NCI-H128 (cell line): ENCODE data around the gene ELAVL4.

ENCODE experiments used
- DNase-seq: peaks from one replicate; lab custom pipeline; 2025; ENCODE audit not compliant: unreplicated experiment; lab: John Stamatoyannopoulos, UW

The ELAVL4 gene

DNA sequence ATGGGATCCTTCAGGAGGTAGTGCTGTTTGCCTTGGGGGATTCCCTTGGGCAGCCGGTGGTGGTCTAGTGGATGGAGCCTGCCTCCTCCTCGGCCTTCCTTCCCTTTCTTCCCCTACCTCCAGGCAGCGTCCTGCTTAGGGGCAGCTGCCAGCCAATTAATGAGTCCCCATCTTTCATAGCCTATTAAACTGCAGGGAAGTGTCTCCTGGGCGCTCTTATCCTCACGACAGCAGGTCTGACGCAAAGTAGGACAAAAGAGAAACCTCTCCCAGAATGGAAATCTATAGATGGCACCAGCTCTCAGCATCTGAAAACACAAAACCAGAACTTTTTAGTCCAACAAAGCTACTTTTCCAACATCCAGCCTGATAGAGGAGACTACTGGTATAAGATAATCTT lies 69.3 kb downstream of the ELAVL4 start:
- no peak for DNase-seq

DNA sequence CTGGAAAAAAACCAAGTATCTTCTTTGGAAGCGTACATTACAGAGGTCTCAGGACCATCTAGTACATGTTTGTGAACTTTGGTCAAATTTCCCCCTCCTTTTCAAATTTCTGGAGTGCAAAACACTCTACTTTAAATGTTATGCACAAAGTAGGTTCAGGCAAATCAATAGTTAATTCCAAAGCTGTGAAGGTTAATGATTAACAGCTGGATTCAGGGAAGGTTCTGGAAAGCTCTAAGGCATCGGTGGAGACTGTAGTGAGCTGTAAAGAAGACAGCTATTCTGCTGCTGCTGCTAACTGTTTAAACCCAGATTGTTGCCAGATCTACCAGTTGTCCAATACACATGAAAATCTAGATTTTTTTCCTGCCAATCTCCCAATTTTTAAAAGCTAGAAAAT lies 70.9 kb downstream of the ELAVL4 start:
- no peak for DNase-seq

DNA sequence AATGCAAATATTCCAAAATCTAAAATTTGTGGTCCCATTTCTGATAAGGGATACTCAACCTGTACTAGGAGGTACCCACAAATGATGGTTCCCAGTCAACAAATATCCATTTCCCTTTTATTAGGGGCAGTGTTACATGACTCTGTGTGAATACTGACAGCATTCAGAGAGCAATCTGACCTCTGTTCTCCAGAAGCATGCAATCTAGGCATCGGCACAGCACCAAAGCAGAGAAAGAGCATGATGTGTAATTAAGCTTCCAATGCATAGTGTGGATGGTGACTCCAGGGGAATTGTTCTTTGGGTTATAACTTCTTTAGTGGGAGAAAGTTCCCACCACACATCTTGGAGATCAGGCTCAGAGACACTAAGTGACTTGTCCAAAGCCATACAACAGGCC lies 71.6 kb downstream of the ELAVL4 start:
- no peak for DNase-seq

DNA sequence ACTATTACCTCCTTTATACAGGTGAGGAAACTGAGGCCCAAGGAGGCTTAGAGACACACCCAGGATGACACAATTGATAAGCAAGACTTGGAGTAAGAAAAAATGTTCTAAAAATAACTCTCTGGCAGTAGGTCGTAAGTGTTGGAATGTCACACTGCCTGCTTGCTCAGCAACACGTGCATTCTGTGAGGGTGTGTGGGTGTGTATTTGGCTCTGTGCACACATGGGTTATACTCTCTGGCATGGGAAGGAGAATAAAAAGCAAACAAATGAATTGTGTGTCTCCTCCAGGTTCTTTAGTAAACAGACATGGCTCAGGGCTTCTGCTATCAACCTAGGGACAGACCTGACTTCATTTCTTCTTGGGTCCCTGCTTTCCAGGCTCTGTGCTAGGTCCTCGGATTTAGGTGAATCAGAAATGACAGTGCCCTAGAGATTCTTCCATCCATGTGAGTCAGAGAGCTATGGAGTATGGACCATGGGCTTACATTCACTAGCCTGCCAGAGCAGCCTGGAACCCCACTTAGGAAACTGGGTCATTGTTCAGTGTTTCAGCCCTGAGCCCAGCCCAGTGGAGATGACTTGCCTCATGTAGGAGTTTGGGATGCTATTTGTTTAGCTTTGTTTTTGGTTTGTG lies 72.4 kb downstream of the ELAVL4 start:
- DNase-seq, result no peak

DNA sequence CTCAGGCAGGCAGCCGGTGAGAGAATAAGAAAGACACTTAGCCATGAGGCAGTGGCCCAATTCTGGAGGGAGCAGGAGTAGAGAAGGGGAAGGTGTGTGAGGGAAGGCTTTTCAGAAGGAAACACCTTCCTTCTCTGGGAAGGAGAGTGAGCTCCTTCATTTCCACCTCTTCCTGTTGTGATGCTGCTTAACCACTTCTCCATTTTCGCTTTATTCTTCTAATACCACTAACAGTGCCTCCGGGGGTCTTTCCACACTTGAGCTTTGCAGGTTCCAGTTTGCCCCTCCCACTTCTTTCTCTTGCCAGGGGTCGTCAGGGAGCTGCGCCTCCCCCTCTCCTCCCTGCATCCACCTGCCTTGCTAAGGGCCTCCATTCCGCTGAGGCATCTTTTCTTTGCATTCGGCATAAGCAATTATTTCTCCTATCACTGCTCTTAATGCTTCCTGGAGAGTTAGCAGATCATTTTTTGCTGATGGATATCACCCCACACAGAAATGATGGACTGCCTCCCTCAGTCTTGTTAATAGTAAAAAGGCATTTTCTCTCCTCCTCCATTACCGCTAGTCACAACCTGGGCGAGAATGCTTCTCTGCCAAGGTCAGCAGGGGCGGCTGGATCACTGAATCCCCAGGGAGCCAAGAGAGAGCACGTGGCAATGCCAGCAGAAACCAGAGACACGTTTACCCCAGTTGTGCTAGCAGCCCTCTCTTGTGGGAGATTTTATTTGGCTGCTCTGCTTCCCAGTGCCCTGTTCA lies 74.8 kb downstream of the ELAVL4 start:
- peak; percentile 18 for DNase-seq

DNA sequence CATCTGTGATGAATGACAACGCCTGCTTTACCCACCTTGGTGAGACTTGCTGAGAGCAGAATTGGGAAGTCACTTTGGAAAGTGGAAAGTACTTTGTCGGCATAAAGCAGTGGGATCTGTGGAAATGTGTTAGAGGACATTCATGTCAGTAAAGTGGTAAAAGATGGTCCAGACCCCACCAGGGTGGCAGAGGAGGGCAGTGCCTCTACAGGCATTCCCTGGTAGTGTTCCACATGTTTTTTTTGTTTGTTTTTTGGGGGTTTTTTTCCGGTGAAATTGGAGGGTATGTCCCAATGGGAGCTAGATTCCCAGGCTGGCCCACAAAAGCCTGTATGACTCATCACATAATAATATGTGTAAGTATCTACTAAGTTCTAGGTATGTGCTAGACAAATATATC lies 80.6 kb downstream of the ELAVL4 start:
- DNase-seq, result no peak

DNA sequence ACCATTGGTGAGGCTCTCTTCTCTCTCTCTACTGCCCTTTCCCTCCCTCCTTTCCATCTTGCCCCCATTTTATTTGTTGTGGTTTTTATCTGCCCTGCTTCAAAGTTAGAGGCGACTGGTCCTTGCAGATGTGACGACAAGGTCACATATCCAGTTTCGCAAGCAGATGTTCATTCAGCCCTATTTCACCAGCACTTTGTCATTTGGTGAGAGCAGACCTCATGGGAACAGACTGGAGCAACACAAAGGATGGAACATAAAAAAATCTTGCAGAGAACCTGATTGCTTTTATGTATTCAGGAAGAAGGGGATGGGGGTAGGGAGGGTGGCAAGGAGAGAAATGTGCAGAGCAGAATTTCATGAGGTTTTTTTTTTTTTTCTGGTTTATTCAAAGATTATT lies 84.3 kb downstream of the ELAVL4 start:
- peak; percentile 41 for DNase-seq

DNA sequence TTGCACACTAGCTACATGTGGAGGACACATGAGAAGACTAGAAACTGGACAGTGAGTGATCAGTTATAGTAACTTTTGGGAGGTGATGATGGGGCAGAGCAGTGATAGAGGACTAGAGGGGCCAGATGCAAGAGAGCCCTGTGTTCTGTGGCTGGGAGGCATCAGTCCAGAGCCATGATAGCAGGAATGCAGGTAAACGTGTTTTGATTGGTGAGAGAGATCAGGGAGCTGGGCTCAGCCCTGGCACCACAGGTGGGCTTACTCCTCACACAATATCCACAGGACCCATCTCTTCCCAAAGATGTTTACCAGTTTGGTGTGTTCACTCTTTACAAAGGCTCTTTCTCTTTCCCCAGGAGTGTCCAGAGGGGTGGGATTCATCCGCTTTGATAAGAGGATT lies 86.5 kb downstream of the ELAVL4 start:
- DNase-seq, result no peak

DNA sequence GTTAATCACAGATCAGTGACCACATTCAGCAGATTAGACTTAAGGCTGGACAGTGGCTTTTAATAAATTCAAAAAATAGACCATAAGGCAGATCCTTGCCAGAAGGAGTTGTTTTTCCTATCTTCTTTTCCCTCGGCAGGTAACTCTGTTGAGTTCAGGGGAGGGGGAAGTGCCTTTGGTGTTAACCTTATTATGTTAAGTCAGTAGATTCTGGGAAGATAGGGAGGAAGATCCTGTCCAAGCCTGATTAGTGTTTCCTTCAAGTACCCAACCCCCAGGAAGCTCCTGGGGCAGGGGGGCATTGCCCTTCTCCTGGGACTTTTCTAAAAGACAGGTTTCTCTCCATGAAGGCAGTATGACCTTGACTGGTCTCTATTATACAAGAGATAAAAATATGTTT lies 87.4 kb downstream of the ELAVL4 start:
- DNase-seq, result no peak

DNA sequence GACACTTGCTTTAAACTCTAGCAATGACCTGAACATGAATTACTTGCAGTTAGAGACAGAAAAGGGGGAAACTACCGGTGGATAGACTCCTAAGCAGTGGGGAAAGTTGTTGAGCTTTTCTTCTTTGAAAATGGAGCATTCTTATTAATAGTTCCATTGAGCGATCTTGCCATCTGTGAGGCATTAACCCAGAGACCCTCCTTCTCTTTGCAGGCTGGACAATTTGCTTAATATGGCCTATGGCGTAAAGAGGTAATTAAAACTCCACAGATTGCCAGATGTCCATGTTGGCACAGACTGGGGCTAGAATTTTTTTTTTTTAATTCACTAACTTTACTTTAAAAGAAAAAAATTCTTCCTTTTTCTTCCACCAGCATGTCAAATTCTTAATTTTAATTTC lies 88.5 kb downstream of the ELAVL4 start:
- DNase-seq, result no peak

DNA sequence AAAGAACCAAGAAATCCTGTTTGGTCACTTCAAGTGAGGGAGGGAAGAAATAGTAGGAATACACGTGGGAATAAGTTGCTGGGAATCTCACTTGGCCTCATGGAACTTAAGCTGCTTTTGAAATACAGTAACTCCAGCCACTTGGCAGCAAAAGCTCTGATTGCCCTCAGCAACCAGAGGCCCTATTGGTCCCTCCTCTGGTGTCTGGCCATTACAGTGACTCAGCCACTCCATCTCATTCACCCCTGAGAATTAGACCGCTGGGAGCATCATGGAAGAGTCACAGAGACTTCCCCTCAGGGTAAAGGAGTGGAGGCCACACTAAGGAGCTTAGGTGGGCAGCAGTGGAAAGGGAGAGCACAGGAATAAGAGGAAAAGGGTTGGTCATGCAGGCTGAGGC lies 99.6 kb downstream of the ELAVL4 start:
- no peak for DNase-seq

DNA sequence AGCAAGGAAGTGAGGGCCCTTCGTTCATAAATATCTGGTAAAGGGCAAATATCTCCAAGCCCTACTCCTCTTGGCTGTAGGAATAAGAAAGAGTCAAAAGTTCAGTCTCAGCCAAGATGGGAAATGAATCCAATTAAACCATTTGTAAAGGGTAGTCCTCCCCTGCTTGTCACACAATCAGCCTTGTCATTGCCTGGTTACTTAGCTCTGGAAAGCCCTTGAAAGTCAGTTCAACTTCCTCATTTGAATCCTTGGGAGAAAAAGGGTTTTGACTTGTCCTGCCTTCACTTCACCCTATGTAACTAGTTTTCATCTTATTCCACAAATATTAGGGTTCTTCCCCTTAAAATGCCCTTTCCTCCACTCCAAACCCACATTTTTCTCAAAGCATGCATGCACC lies 100.0 kb downstream of the ELAVL4 start:
- DNase-seq, result no peak

DNA sequence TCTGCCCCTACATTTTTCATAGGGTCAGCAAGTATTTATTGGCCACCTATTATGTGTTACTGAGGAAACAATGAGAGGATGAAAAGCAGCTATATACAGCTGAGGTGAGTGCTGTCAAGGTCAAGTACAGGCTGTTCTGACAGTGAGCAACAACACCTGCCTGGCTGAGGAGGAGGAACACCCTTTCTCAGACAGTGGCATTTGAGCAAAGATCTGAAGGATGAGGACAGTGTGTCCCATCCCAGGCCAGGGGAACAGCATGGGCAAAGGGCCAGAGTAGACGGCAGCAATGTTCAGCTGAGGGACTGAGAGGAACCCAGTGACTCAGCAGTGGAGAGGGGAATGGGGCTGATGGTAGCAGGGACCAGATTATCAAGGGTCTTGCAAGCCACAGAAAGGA lies 101.0 kb downstream of the ELAVL4 start:
- DNase-seq, result no peak

DNA sequence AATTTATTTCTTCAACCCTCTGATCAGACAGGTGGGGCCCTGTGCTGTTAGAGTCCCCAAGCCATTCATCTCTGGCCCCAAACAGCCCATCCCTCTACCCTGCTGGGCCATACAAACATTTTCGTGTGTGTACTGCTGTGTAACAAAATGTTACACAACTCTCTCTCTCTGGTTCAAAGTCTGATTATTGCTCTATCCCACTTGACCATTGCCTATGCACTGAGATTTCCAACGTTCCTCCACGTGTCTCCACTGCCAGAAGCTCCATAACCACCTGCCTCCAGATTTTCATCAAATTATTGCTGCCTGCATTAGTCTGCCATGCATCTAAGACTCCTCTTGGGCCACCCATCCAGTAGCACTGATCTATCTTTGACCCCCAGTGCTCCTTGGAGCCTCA lies 104.8 kb downstream of the ELAVL4 start:
- DNase-seq, result no peak

DNA sequence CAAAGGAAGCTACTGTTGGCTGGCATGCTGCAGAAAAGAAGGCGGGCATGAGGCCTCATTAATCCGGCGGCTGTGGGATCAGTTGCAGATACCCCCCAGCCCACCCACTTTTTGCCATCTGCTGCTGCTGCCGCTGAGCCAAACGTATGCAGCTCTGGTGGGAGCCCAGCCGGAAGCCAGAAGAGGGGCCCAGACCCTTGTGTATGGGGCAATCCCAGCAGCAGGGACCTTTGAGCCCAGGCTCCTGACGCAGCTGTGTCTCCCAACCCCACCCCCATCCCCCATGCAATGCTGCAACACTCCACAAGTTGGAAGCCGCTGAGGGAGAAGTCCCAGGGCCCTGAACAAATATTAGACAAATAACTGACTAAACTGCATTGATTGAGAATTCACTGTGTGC lies 106.0 kb downstream of the ELAVL4 start:
- no peak for DNase-seq

DNA sequence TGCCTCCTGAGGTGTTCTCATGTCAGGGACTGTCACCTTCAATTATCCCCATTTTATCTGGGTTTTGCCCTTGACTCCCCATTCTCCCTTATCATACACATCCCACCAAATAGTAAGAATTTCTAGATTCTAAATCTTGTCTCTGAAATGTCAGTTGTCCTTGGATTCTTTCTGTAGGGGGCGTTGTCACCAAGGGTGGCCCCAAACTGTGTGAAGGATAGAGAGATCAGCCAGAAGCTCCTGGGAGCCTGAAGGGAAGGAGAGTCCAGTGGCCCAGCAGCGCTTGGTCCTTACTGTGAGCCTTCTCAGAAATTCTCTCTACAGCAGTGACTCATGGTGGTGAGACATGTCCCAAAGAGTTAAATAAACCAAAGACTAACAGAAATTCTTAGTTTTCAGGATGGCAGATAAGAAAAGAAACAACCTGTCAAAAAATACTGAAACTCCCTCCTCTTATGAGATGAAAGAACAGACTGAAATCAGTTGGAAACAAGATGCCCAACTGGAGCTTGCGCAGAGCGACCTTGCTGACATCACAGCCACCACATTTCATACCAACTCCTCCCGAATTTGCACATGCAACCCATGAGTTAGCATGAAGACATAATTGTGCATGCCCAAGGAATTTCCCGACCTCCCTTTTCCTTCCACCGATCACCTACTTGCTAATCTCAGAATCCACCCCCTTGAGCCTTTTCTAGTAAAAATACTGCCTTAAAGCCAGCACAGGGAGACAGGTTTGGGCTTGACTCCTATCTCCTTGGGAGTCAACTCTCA lies 109.8 kb downstream of the ELAVL4 start:
- no peak for DNase-seq

DNA sequence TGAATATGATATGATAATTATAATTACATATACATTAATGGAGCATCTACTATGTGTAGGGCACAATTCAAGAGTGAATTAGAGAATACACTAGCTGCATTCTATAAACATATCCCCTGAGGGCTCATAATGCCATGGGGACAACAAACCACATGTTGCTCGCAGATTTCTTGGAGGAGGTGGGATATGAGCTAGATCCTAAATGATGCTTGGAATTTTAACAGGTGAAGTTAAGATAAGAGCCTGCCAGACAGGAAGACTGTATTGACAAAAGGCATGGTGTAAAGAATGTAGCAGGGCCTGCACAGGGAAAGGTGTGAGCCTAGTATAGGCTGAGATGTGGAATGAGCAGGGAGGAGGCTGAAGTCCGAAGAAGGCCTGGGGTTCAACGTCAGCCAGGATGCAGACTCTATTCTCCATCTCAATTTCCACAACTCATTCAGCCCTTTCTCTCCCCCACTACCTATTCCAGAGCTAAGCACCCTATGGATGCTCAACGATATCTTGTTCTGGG lies 120.2 kb downstream of the ELAVL4 start:
- no peak for DNase-seq

DNA sequence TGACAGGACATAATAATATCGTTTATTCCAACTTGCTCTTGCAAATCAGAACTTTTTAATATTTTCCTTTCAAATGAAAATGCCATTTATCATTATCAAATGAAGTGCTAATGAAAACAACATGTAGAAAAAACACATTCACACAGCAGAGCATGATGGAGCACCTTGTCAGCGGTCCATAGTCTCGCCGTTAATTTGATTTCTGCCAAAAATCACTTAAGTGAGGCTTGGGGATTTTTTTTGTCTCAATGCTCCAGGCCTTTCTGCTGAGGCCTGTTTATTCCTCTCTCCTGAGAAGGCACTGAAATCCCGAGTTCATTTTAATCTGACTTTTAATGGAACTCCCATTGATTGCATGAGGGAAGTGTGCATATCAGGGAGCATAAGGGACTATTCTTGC lies 122.5 kb downstream of the ELAVL4 start:
- DNase-seq, result no peak

DNA sequence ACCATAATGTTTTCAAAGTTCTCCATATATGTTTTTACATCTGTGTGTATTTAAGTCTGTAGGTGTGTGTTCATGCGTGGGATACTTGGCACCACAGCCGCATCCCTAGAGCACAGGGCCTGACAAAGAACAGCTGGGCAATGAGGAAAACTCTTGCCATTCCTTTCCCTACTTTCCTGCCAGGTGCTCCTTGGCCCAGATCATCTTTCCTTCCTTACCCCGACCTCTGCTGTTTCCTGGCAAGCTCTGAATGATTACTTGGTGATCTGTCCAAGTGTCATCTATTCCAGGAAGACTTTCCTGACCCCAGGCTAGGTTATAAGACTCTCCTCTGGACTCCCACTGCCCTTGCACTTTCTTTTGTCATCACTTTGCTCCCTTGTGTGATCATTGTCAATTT lies 123.6 kb downstream of the ELAVL4 start:
- no peak for DNase-seq

DNA sequence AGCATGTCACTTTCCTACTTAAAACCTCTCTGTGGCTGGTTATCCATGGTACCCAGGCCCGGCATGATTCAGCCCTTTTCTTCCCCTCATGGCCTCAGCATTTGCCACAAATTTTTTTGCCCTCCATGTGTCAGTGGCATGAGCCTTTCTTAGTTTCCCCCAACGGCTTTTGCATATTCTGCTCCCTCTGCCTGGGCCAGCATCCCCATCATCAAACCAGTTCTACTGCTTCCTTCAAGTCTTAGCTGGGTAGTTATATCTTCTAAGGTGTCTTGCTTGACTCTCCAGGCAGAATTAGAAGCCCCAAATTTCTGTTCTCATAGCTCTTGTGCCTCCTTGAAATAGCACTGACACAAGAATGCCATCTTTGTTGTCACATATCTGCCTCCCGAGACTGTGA lies 127.9 kb downstream of the ELAVL4 start:
- no peak for DNase-seq

DNA sequence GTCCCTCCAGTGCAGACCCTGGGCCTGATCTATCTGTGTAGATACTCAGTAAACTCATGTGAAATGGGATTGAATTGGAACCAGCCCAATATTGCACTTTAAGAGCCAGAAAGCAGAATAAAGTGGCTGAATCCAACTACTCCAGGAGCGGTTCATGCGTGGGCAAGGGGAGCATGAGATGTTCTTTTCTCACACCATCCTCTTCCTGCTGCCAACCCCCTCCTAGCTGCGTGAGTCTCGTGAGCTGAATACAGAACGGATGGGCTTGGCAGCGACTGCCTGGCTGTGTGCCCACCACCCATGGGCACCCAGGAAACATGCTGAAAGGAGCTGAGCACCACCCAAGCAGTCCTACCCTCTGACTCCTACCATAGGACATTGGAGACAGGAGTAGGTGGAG lies 128.3 kb downstream of the ELAVL4 start:
- no peak for DNase-seq

DNA sequence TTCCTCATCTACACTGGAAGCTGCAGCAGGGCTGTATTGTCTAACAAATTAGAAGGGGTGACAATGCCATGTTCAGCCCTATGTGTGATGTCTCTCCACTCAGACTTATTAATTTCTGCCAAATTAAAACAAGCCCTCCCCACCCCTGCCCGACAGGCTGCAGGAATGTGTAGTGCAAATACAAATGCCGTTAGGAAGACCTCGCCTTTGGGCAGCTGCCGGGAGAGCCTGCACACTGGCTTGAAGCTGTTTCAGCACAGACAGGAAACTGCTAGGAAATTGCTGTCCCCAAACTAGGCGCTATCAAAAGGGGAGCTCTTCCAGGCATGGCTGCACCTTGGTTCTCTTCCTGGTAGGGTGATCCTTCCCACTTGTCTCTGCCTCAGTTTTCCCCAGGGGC lies 135.2 kb downstream of the ELAVL4 start:
- DNase-seq, result no peak
